ENCODE results near the gene AP4B1. TPM values are rescaled to one million over a fixed set of nuclear protein-coding genes. Genes with fewer than 3 reads are reported as not detected.
A peak's percentile ranks its signal among the peaks of the same experiment; 100 is the strongest.

Gene AP4B1
- total RNA-seq, 4 donors from 2014 or later, result 6.5 to 11.2 (median 8.4) TPM

DNA sequence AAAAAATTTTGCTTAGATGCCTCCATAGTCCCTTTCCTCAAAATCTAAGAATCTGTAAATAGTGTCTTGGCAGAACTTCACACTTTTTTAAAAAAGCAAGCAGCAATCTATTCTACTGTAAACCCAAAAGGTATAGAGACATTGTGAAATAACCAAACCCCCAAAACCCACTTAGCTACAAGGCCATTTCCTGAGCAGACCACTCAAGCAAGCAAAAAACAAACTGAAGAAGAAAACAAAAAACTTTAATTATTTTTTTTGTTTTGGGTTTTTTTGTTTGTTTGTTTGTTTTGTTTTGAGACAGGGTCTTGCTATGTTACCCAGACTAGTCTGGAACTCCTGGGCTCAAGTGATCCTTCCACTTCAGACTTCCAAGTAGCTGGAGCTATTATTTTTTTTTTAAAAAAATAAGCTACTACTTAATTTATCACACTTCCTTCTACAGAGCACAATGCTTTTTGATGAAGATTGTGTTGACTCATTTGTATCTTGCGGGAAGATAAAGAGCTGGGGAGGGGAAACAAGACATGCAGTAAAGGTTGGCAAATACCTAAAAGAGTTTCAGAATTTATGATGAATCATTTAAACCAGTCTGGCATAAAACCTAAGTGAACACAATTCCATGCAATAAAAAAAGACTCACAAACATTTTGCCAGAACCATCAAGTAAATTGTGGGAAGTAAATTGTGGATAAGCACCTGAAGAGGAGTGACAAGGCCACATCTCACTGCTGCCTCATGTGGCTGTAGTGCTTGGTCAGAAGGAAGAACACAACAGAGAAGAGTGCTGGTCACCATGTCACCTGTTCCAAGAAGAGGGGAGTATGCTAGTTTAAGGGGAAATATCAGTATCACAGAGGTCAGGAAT lies 30.4 kb downstream of the AP4B1 start:
- no peak overlapping the region for H3K27ac ChIP-seq
- no peak overlapping the region for H3K4me3 ChIP-seq
- in situ Hi-C loops (cut with MboI; ENCODE audit: low sequenced_read_pairs in 4 of 4) (no loop called here), intact Hi-C loops (cut with DNase I; ENCODE audit: low total_unique reads) (no loop called here)
- no peaks in the 10 kb centered on the region for H3K36me3 ChIP-seq
- no peaks in the 10 kb centered on the region for H3K27me3 ChIP-seq
- DNase-seq (no peak), ATAC-seq (no peak)
- no peaks in the 10 kb centered on the region for H3K4me1 ChIP-seq
- TF ChIP-seq, protein P1, sequence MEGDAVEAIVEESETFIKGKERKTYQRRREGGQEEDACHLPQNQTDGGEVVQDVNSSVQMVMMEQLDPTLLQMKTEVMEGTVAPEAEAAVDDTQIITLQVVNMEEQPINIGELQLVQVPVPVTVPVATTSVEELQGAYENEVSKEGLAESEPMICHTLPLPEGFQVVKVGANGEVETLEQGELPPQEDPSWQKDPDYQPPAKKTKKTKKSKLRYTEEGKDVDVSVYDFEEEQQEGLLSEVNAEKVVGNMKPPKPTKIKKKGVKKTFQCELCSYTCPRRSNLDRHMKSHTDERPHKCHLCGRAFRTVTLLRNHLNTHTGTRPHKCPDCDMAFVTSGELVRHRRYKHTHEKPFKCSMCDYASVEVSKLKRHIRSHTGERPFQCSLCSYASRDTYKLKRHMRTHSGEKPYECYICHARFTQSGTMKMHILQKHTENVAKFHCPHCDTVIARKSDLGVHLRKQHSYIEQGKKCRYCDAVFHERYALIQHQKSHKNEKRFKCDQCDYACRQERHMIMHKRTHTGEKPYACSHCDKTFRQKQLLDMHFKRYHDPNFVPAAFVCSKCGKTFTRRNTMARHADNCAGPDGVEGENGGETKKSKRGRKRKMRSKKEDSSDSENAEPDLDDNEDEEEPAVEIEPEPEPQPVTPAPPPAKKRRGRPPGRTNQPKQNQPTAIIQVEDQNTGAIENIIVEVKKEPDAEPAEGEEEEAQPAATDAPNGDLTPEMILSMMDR (IDR thresholded peaks at IDR 0.05 in 4 of 5, conservative IDR thresholded peaks at IDR 0.05 in 1 of 5), result no peak
- TF ChIP-seq POLR2A (IDR thresholded peaks at IDR 0.05), result no peak
- no peaks in the 10 kb centered on the region for H3K9me3 ChIP-seq

DNA sequence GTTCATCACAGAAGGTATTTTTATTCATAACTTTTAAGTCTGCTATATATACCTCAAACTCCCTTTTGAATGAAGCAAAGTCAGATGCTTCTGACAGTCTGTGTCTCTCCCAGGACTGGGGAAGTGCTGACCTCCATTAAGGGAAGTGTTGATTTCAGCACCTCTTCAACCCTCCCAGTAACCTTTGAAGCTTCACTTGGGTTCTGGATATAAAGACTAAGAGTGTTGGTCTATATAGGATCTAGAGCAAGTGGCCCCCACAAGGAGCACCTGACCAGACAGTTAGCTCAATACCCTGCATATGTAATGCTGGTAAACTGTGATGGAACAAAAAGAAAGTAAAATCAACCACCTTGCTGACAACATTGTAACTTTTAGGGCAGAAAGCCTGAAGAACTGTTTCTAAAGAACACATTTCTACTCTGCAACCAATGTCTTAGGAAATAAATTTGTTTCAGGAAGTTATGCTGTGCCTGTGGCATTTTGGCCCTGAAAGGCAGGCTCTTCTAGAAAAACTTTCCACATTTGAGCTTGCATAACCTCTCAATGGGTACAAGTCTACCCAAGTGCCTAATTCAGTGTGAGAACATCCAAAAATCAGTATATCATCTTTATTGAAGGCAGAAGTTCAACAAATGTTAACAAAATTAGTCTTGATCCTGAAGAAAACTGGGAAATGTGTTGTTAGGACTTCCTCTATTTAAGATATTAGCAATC lies 32.2 kb downstream of the AP4B1 start:
- H3K4me3 ChIP-seq, result no peak overlapping the region
- TF ChIP-seq POLR2A (IDR thresholded peaks at IDR 0.05), result no peak
- TF ChIP-seq, protein P1 (IDR thresholded peaks at IDR 0.05 in 4 of 5, conservative IDR thresholded peaks at IDR 0.05 in 1 of 5), result no peak
- no peaks in the 10 kb centered on the region for H3K9me3 ChIP-seq
- in situ Hi-C loops (cut with MboI; ENCODE audit: low sequenced_read_pairs in 4 of 4) (no loop called here), intact Hi-C loops (cut with DNase I; ENCODE audit: low total_unique reads) (loop anchor here (2.0 kb wide), 1 partner anchor 20 kb away; no protein-coding TSS in a partner anchor)
- no peaks in the 10 kb centered on the region for H3K4me1 ChIP-seq
- no peaks in the 10 kb centered on the region for H3K27me3 ChIP-seq
- DNase-seq, result no peak
- no peak for ATAC-seq
- no peaks in the 10 kb centered on the region for H3K36me3 ChIP-seq
- peak overlapping the region in 1 of 4 donors; percentile 6 for H3K27ac ChIP-seq

DNA sequence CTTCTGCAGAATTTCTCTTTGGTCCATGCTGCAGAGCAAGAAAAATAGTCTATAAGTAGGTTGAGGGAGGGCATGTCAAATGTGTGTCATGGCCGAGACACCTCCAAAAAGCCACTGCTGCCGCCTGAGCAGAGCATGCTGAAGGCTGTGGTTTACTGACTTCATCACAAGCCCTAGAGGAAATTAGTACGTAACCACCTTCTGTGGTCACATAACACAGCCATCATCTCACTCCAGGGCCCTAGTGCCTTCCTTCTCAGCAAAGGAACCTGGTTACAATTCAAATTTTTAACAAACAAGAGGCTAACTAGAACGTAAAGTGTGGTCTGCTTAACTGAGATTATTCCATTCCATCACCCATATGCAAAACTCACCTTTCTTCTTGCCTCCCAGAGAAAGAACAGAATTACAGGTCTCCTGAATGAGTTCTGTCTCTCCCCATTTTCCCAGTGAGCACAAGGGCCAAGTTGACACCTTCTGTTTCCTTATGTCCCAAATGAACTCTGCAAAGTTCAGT lies 32.9 kb downstream of the AP4B1 start, which contains the start of gene PTPN22:
Gene PTPN22, minus strand, starts transcription at position 116 of the 517 bp plus-strand sequence.
- Histone ChIP-seq H3K9me3 (no peaks in the 10 kb centered on the region), H3K27me3 (no peaks in the 10 kb centered on the region), H3K4me1 (no peaks in the 10 kb centered on the region), H3K4me3 (no peak within 1 kb of the TSS), H3K27ac (peak within 1 kb of the TSS in 1 of 4 donors; percentile 6), H3K36me3 (no peaks in the 10 kb centered on the region)
- ATAC-seq (no peak), DNase-seq (peak; percentile 11 to 21)
- in situ Hi-C loops (cut with MboI; ENCODE audit: low sequenced_read_pairs in 4 of 4) (no loop called here), intact Hi-C loops (cut with DNase I; ENCODE audit: low total_unique reads) (loop anchor here (2.0 kb wide), 1 partner anchor 19 kb away; no protein-coding TSS in a partner anchor)
- TF ChIP-seq POLR2A (IDR thresholded peaks at IDR 0.05), result no peak
- TF ChIP-seq, protein P1 (IDR thresholded peaks at IDR 0.05 in 4 of 5, conservative IDR thresholded peaks at IDR 0.05 in 1 of 5), result no peak

GRCh38 chr1:113870778-113871177 lies 33.8 kb downstream of the AP4B1 start:
- Histone ChIP-seq H3K4me1 (no peaks in the 10 kb centered on the region), H3K27ac (no peak overlapping the region)

More at GRCh38 chr1:113870778-113871177, 33.8 kb downstream of the AP4B1 start:
- in situ Hi-C loops (cut with MboI; ENCODE audit: low sequenced_read_pairs in 4 of 4) (no loop called here), intact Hi-C loops (cut with DNase I; ENCODE audit: low total_unique reads) (no loop called here)
- DNase-seq (no peak), ATAC-seq (no peak)
- TF ChIP-seq, protein P1 (IDR thresholded peaks at IDR 0.05 in 4 of 5, conservative IDR thresholded peaks at IDR 0.05 in 1 of 5), result no peak
- no peak for TF ChIP-seq POLR2A (IDR thresholded peaks at IDR 0.05)
- H3K9me3 ChIP-seq, result no peaks in the 10 kb centered on the region
- H3K4me3 ChIP-seq, result no peak overlapping the region
- H3K27me3 ChIP-seq, result no peaks in the 10 kb centered on the region
- H3K36me3 ChIP-seq, result no peaks in the 10 kb centered on the region
